GM19238 (cell line): ENCODE data around the gene FSTL4.

Source experiments
- DNase-seq: peaks from one replicate; pipeline ENCODE4 v3.0.0; 2011; ENCODE audit warnings: low spot score; ENCODE audit not compliant: insufficient read length

Gene FSTL4

DNA sequence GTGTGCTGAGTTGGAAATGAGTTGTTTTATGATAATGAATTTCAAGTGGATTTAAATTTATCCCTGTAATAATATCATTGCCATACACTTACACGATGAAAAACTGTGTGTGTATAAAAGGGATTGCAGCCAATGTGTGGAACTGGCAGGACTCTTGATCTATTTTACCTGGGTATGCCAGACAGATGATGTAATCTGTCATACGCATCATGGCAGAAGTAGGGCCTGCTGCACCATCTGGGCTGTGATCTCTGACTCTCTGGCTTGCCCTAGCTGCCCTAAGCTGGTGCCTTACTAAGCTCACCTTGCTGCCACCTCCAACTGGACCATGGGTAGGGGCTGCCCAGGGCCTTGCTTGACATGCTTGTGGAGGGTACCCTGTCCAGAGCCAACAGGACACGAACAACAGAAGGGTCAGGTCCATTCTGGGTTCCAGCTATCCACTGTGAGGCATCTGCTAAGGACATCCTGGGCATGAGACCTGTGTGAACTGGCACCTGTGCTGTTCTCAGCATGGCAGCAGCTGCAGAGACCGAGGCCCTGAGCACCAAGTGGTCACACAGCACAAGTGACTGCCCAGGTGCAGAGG lies 184.2 kb downstream of the FSTL4 start:
- no peak for DNase-seq

DNA sequence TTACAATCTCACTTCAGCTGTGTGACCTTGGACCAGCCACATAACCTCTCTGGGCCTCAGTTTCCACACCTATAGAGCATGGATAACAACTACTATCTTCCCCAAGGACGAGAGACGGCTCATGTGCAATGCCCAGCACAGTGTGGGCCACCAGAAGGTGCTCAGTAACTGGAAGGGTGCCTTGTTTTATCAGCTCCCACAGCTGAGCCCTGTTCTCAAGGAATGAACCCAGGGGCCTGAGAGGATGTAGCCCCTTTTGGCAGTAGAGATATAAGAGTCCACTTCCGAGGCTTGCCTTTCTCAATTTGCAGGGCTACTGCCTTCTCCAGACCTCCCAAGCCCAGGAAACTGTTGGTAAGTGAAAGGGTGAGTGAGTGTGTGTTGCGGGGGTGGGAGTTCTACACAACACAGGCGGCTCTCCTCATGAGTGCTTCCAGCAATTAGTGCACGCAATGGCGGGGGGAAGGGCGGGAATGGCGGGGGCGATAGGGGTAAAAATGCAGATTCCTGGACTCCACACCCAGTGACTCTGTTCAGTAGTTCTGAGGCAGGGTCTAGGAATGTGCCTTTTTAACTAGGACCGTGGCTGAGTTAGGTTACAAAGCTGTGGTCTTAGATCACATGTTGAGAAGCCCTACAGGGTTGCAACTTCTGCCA lies 185.1 kb downstream of the FSTL4 start:
- no peak for DNase-seq

DNA sequence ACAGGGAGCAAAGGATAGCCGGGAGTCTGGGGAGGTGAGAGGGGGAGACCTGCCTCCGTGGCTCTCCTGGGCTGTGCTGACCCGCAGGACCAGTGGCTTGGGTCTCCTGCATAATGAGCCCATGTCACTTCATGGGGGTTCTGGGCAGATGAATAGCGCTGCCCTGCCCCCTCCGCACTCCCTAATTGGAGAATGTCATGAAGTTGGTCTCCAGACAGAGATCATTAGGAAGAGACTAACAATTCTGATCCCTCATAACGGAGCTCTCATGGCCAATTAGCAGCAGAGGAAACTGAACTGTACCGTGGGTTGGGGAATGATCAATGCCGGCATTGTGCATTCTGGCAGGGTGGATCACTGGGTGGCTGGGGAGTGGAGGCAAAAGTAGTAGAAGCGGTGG lies 186.1 kb downstream of the FSTL4 start:
- DNase-seq = no peak

DNA sequence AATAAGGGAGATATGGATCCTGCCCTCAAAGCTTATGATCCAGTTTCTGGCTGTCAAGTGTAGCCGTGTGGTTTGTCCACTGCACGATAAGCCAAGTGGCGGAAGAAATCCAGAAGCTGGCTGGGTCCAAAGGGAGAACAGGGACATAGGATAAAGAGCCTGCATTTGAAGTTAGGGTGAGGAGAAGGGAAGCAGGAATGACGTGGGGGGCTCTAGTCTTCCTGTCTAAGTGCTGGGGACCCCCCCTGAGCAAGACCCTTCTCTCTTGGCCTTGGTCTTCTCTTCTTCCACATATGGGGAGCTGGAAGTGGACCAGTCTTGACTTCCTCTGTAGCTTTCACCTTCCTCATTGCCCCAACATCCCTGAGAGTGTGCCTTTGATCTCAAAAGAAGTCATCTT lies 186.6 kb downstream of the FSTL4 start:
- DNase-seq = no peak

DNA sequence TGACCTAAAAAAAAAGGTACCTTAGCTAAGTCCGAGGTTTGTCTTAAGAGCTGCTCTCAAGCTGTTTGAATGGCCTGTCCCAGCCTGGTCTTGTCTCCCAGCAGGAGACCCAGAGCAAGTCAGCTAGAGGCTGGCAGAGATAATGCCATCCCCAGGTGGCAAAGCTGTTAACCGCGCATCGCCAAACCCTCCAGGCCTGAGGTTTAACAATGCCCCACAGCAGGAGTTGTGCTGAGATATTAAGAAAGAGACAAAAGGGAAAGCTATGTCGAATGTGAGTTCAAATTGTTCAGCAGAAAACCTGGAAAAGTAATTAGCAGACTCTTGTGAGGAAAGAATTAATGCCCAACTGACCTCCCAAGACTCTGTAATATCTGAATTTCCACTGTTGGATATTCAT lies 187.1 kb downstream of the FSTL4 start:
- DNase-seq = no peak

DNA sequence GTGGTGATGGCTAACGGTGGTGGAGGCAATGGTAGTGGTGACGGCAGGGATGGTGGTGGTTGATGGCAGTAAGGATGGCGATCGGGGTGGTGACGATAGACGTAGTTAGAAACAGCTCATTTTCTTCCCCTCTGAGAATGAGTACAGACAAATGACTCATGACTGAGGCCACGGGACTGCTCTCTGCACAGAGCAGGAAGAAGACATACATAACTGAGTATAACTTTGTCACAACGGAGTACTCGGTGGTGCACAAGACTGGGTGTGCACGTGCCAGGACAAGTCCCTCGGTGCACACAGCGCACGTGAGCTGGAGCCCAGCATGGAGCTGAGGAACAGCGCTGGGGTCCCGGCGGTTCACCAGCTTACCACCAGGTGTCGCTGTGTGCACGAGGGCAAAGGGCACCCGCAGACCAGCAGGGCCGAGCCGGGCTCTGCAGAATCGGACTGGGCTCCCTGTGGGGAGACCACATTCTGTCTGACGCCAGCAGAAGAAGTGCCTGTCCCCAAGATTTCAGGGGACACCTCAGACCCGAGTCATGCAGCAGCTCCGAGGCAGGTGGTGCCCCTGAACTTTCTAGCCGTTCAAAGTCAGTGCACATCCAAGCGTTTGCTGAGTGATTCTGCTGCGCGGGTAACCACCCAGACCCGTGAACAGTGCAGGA lies 188.6 kb downstream of the FSTL4 start:
- DNase-seq = peak; percentile 63

DNA sequence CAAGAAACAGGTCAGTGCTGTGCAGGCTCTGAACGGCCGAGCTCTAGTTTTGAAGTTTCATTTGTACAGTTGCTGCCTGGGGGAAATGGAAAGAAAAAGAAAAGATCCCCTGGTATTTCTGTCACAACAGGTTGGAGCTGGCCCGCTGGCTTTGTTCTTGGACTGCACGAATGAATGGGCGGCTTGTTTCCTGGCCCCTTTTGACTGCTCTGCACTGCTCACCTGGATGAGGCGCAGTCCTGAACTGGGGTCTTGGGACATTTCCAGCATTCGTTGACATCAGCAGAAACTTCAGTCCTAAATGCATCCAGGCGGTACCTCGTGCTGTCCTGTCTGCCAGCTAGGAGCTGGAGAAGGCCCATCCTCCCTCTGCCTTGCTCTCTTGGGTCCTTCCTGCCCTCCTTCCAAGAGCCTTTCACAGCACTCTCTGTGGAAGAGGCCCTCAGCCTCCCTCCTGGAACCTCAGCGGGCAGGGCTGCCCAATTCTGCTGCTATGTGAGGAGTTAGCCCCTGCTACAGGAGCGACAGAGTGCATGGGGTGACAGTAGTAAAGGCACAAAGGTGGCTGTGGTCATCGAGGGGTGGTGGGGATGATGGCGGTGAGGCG lies 189.2 kb downstream of the FSTL4 start:
- DNase-seq = no peak

DNA sequence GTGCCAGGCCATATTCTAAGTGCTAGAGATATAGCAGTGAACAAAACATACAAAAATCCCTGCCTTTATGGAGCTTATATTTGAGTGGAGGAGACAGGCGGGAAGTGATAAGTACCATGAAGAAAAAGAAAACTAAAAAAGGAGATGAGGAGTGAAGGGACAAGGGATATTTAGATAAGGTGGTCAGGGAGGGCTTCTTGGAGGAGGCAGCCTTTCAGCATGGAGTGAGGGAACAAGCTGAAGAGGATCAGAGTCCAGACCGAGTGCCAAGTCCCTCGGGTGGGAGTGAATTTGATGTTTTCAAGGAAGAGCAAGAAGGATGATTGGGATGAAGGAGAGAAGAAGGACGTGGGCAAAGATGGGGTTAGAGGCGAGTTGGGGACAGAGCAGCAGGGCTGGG lies 190.5 kb downstream of the FSTL4 start:
- DNase-seq = no peak

DNA sequence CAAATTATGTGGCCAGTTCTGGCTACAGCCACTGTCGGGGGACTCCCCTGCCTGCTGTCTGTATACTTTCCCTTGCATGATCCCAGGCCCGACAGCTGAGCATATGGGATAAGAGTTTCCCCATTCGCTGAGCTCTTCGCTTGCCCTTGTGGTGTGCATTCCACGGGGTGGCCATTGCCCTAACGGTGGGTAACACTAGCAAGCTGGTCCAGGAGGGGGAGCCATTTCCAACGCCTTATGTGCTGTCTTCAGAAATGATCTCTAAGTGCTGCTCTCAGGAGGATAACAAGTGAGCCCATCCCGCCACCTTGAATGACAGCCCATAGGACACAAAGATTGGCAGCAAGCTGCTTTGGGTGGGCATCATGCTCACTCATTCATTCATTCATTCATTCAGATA lies 190.9 kb downstream of the FSTL4 start:
- no peak for DNase-seq

DNA sequence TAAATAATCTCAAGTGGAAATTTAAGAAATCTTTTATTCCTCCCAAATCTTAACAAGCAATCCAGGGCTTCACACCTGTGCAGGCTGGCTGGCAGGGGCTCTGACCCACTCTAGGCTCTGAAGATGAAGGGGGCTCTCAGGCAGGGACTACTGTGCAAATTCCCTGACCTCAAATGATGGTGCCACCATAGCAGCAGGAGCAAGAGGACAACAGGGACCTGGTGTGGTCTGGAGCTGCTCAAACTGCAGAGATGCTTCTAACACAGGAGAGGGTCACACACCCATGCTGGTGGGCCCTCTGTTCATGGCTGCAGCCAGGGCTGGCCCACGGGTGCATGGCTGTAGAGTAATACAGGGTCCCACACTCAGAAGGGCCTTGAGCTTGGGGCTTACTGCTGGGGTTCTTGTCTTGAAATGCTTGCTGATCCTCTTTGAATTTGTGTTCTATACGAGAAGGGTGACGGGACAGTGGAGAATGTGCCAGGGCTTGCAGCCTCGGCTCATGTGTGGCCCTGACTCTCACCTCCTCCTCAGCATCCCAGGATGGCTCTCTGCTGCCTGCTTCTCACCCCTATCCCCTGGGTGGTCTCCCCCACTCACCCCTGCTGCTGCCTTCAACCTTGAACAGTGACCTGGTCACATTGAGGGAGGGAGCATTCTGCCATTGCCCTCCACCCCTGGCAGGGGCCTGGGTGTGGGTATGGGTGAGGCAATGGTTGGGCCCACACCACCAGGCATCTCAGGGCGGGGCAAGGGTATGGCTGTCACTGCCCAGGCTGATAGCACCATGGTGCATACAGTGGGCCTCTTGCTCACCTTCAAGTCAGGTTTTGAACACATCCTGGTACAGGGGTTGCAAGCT lies 191.7 kb downstream of the FSTL4 start:
- DNase-seq = no peak

DNA sequence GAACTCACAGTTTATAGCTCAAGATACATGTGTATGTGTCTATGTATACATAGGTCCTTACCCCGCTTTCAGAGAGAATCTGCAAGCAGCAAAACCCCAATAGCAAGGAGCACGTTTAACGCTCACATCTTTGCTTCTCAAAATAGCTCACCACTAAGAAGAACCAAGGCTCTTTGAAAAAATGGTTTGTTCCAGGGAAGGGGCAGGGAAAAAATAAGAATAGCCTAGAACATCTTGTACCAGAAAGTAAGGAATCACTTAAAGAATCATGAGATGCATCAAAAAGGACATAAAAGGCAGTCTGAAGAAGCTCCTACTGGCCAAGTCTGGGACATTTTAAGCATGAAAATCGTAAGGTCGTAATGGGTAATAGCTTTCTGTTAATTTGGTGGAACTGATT lies 196.4 kb downstream of the FSTL4 start:
- DNase-seq = no peak

DNA sequence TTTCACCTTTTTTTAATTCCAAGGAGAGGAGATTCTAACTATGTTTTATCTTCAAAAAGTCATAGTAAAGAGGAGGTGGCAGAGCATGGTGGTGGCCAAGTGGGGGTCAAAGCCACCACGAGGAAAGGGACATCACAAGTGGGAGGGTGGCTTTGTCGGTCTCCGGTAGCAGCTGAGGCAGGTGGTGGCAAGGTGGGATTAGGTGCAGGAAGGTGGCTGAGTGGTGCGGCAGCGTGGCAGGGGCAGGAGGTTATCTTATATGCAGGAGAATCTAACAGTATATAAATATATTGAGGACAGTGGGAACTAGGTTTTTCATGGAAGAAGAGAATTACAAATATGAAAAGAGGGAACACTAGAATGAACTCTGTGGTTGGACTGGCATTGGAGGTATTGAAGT lies 196.8 kb downstream of the FSTL4 start:
- DNase-seq = no peak

DNA sequence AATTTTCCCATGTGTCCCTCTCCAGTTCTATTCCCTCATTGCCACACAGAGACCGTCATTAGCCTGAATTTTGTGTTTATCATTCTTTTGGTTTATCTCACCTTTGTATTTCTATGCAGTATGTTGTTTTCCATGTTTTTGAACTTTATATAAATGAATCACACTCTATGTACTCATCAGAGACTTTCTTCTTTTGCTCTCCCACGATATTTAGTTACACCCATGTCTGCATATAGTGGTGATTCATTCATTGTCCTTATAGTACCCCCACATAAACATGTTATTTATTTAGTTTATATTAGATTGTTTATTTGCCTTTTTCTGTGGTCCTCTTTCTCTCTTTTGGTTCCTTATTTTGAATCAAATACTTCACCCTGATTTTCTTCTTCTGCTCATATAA lies 199.7 kb downstream of the FSTL4 start:
- DNase-seq = no peak

DNA sequence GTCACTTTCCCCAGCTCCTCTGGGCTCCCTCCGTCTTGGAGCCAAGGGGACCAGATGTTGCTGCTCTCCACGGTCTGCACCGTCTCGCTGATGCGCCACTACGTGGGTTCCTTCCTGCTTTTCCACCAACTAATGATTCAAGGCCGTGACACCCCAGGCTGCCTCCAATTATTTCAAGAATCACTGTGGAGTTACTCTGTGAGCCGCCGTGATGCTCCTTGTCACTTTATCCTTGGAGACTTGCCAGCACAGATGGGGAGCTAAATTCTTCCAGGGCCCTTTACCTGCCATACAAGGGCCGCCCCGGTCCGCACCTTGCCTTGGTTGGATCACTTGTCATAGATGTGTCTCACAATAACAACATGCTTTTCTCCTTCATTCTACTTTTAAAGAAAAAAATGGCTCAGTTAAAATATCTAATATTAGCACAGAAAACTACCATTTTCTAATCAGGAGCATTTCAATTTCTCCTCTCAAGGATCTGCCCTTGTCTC lies 202.0 kb downstream of the FSTL4 start:
- DNase-seq = no peak

DNA sequence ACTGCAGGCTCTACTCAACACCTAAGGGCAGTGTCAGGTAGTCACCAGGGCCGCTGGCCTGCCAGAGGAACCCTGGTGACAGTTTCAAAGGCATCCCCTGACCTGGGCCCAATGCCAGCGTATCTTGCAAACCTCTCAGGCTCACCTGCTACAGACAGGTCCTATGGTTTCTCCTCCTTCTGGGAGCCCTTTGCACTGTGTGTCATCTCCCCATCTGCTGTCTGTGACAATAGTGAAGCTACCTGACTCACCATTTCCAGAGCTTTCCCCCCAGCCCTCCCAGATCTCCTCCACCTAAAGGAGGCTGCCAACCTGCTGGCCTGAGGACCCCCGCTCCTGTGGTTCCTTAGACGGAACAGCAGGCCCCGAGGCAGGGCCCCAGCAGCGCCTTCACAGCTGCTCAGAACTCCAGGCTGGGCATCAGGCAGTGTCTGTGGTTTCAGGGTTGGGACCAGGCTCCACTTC lies 203.1 kb downstream of the FSTL4 start:
- no peak for DNase-seq

DNA sequence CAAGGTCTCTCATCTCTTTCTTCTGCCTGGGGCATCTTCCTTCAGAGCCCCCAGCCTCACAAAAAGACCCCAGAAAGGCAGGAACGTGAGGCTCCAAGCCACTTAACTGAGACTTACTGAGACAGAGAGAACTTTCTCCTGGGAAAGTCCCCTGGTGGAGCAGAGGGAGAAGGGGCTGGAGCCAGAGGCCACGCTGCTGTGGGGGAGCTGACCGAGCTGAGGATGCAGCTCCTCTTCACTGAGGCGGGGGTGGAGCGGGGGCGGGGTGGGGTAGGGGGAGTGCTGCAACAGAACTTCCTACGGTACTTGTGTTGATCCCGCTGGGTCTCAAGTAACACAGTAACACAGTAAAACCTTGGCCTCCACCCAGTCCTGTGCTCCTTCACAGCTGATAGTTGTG lies 204.0 kb downstream of the FSTL4 start:
- no peak for DNase-seq

DNA sequence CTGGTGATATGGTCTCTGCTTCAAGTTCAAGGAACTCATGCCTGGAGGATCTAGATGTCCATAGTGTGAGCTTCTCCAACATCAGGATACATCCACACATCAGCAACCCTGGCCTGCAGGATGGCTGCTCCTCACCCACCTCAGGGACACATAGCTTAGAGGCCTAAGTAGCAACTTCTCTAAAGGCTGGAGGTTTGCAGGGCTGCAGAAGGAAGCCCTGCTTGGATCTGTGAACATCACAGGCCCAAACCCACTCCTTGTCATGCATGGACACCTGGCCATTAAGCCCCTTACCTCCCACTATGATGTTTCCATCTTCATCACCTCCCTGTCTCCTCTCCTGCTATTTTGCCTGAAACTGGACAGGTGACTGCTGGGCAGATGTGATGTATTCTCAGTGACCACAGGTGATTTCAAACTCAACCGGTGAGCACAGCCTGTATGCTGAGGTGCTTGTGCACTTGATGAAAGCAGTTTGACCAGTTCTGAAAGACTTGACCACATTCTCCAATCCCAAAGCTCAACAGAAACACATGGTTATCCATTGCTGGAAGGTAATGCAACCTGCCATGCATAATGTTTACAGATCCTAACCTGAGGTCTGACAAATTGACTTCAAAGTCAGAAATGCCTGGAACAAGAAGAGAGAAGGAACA lies 205.2 kb downstream of the FSTL4 start:
- DNase-seq = no peak

DNA sequence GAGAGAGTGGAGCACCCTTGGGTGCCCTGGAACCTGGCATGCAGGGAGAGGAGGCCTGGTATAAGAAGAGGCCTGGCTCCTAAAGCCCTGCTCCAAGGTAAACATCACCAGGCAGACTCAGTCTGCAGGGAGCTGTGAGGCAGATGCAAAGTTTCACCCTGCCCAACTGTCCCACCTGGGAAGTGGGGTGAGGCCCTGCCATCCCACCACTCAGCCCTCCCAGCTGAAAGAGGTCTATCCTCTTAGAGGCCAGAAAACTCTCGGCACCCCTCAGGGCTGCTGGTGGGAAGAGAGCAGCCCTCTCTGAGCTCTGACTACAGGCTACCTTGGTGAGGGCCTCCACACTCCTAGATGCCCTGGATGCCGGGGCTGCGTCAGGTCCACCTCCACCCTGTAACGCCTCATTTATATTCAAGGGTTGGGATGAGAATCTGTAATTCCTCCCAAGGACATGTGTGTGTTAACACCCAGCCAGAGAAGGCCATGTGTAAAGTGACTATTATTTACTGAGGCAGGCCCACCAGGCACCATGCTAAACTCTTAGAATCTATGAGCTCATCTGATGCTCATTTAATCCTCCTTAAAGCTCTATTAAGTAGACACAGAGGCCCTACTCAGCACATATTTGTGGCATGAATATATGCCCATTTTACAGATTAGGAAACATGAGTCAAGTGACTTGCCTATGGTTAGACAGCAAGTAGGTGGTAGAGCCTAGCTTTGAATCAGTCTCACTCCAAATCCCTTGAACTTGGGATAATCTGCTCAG lies 205.9 kb downstream of the FSTL4 start:
- no peak for DNase-seq

DNA sequence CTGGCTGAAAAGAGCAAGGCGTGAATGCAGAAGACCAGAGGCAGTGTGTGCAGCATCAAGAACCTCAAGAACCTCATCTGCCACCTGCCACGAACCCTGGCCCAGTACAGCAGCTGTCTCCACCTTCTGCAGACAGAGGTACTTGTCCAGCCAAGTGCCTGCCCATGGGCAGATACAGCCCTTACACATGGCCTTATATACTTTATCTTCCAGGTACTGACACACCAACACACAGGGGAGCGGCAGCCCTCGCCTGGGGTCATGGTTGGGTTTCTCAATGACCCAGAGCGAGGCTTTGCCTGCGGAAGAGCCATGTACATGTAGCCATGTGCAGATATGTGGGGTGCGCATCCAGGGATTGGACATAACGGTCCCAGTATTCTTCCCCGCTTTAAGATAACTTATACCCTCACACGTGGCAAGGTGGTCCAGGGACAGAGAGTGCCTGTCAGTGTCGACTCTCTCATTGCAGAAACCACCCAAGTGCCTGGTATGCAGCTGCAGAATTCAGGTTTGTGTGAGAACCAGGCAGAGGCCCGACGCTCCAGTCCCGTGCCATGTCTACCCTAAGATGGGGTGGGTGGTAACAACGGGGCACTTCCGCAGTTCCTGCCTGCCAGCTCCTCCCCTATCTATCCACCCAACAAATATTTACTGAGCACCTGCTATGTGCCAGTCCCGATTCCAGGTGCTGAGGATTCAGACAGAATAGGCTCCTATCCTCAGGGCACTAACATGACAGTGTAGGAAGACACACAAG lies 206.9 kb downstream of the FSTL4 start:
- no peak for DNase-seq
